Measurements from ENCODE around the gene CARMIL1.

The CARMIL1 gene

GRCh38 chr6:25635886-25636317, 356.7 kb downstream of the CARMIL1 start:
- DNase-seq = no peak

DNA sequence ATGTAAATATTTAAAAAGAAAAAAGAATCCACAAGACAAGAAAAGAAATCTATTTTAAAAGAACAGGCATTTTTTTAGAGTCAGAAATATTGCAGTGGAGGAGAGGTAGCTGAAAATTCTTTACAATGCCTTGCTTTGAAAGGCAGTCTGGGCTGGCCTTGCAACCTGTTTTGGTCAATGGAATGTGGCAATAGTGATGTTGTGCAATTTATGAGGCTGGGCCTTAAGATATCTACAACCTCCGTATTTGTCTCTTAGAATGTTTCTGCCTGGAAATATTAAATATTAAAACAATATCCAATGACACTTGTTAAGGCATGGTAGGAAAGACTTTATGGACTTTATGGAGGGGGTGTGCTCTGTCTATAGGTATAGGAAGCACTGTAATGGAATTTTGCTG, 358.0 kb downstream of the CARMIL1 start:
- DNase-seq = no peak

DNA sequence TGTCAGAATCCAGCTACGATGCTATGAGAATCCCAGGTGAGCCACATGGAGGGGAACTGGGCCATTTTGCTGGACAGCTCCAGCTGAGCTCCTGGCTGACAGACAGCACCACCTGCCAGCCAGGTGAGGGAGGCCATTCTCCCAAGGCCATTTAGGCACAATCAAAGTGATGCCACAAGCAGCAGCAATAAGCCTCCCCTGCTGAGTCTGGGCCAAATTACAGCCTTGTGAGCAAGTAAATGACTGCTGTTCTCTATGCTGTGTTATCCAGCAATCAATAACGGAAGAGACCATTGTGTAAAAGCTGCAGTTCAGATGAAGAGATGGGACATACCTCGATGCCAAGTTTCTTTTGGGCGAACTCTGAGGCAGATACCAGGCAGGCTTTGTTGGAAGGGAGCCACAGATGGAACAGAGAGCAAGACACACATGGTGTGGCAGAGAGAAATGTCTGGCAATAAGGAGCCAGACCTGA, 358.8 kb downstream of the CARMIL1 start:
- no peak for DNase-seq

DNA sequence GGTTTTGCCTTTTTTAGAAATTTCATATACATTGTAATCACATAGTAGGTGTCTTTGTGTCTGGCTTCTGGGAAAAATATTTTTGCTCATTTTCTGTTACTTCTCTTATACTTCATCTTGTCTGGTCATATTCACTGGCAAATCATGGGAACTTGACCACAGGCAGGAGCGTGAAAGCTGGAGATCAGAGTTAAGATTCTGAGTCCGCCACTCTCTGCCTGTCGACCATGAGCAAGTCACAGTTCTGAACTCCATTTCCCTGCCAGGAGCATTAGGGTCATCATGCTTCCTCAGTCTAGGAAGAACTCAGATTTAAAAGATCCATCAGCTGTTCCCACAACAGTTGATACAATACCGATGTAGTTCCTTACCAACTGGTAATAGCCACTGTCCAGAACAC, 360.5 kb downstream of the CARMIL1 start:
- no peak for DNase-seq

DNA sequence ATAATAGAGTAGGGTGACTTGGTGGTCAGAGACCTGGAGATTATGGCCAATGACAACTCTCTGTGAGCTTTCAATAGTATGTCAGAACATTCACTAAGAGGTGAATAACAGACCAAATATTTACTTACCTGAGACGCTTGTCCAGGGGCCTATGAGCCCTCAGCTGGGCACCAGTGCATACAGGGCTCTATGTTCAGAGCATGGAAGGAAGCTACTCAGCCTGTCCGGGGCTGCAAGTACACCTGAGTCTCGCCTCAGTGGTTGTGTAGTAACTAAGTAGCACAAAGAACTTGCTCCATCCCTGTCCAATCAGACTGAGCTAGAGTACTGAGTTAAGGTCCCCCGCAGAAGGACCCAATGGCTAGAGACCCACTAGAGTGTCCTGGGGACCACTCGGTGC, 361.3 kb downstream of the CARMIL1 start:
- DNase-seq = no peak

DNA sequence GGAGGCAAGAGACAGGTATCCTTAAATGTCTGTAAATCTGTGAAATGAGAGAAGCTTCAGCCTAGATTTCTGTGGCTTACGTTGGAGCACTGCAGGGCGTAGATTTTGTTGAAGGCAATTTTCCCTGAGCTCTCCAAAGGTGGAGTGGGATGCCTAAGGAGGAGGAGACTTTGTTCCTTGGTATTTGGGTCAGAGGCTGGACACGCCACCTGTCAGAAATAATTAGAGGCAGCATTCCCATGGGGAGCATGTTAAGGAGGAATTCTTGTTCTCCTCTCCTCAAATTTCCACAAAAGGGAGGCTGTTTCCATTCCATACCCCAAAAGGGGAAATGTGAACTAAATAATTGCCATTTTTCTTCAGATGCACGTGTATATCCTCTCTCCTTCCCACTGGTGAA, 361.7 kb downstream of the CARMIL1 start:
- DNase-seq = no peak

GRCh38 chr6:25641377-25641776, 362.2 kb downstream of the CARMIL1 start:
- no peak for DNase-seq

- no peak for DNase-seq
Measured at GRCh38 chr6:25641940-25642666, 362.9 kb downstream of the CARMIL1 start.

DNA sequence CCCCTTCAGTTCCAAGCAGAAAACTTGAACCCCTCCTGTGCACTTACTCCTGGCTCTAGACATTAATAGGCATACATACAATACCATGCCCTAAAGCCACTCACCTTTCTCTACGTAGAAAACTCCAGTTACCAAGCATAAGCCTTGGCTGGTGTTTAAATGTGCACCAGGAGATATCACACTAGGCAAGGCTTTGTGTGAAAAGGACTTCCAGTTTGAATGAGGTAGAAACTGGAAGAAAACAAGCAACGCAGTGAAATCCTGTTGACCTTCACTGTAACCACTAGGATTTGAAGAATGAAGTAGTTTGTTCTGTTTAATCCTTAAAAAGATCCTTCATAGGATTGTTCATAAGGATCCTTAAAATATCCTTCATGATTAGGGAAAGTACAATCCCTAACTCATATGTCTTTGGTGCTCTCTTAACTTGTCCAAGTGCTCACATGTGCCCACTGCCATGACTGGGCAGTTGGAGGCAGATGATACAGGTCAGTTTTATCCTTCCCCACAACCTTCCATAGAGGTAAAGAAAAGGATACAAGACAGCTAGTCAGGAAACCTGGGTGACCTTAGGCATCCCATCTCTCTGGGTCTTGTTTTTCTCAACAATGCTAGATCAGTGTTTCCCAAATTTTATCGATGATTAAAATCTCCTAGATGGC, 363.6 kb downstream of the CARMIL1 start:
- DNase-seq = no peak

DNA sequence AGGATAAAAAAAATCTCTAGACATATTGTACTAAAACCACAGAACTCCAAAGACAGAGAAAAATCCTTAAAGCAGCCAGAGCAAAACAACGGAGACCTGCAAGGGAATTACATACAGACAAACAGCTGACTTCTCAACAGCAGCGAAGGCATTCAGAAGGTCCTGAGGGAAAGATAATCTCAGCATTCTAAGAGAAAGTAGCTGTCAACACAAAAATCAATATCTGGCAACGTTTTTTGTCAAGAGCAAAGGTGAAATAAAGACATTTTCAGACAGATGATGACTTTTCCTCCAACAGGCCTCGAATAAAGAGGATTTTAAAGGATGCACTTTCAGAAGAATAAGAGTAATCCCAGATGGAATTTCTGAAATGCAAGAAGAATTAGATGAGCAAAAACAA, 366.7 kb downstream of the CARMIL1 start:
- DNase-seq = no peak

- DNase-seq = no peak
Measured at GRCh38 chr6:25649611-25650010, 370.4 kb downstream of the CARMIL1 start.

- no peak for DNase-seq
Measured at GRCh38 chr6:25652007-25652515, 372.9 kb downstream of the CARMIL1 start, which contains the start of gene SCGN. Gene SCGN (plus strand): TSS chr6:25652215. CDS start chr6:25652404, 189 bp downstream.

DNA sequence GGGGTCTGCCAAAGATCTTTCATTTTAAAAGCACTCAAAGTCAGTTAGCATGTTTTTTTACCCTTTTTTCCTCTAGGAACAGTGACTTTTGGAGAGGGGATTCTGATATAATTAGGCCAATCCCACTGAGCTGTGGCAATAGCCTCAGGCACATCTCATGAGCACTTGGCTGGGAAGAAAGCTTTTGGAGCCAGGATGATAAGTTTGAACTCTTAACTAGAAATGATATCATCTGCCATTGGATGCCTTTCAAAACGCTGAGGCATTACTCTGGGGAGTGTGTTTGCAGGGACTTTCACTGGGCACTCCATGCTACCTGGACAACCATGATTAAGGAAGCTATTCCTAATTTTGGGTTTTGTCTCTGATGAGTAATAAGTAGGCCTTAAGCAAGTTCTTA, 376.5 kb downstream of the CARMIL1 start:
- DNase-seq = no peak

GRCh38 chr6:25659633-25660368, 380.6 kb downstream of the CARMIL1 start:
- no peak for DNase-seq

DNA sequence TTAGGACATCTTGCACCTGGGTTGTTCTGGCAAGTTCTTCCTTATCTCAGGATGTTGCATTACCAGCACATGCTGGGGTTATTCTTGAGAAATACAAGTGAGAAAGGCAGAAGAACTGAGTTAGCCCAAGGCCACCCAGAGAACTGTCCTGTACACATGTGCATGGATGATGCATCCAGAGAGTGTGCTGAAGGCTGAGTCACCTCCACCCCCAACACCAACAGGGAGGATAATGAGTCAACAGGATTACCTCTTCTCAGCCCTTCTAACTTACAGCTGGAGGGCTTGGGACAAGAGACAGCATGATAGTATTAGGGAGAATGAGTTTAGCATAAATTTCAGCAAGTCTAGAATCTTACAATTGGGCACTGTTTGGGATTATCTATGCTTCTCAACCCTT, 381.3 kb downstream of the CARMIL1 start:
- no peak for DNase-seq

DNA sequence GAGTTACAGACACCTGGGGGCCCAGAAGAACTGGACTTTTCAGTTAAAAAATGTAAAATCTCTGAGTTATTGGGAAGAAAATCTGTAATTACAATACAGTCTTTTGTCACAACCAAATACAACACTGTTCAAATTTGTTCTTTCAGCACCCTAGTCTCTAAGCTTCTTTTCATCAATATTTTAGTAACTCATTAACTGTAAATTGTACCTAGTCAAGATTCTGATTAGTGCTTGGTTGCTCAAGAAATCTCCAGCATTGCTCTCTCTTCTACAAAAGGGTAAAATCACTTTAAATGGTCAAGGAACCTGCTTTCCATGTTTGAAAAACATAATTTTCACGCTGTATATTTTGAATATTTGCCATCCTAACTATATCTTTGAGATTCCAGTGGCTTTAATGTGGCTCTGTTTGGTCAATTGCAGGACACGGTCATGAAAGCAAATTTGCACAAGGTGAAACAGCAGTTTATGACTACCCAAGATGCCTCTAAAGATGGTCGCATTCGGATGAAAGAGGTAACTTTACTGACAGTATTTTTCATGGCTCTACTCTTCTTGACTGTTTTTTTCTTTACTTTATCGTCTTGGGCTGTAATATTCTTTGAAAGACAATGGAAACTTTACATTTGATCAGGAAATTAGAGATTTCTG, 382.1 kb downstream of the CARMIL1 start:
- DNase-seq = no peak

- no peak for DNase-seq
Measured at GRCh38 chr6:25665455-25665854, 386.3 kb downstream of the CARMIL1 start.

GRCh38 chr6:25669413-25669812, 390.2 kb downstream of the CARMIL1 start:
- no peak for DNase-seq
